Neuron (in vitro differentiated cells): ENCODE data around the gene IAPP.

Experiments
- H2AFZ ChIP-seq: one replicate; pipeline ENCODE4 v1.6.1; 2013; ENCODE audit warnings: low read depth, mild to moderate bottlenecking, inconsistent platforms, low read length, moderate library complexity
- H3K27me3 ChIP-seq: one replicate; pipeline ENCODE4 v1.6.1; 2013; ENCODE audit warnings: low read length; ENCODE audit not compliant: insufficient read depth
- H3K36me3 ChIP-seq: one replicate; pipeline ENCODE4 v1.6.1; 2013; ENCODE audit warnings: low read length; ENCODE audit not compliant: insufficient read depth
- H3K4me1 ChIP-seq: one replicate; pipeline ENCODE4 v1.6.1; 2013; ENCODE audit warnings: low read length; ENCODE audit not compliant: insufficient read depth
- H3K4me3 ChIP-seq: 2 replicates; pipeline ENCODE4 v1.5.1; 2013; ENCODE audit warnings: mild to moderate bottlenecking, low read length, moderate library complexity
- H3K9me3 ChIP-seq: one replicate; pipeline ENCODE4 v1.6.1; 2013; ENCODE audit warnings: low read length

The IAPP gene

GRCh38 chr12:21372602-21373001 is at the start of gene IAPP:
IAPP (plus strand) TSS chr12:21372902; CDS start chr12:21373352, 450 bp downstream.
- no peaks in the 10 kb centered on the region for H3K9me3 ChIP-seq
- no peak within 1 kb of the TSS for H3K4me3 ChIP-seq
- no peaks in the 10 kb centered on the region for H3K4me1 ChIP-seq
- no peak within 1 kb of the TSS for H2AFZ ChIP-seq
- H3K27me3 ChIP-seq, result no peaks in the 10 kb centered on the region
- no peaks in the 10 kb centered on the region for H3K36me3 ChIP-seq

DNA sequence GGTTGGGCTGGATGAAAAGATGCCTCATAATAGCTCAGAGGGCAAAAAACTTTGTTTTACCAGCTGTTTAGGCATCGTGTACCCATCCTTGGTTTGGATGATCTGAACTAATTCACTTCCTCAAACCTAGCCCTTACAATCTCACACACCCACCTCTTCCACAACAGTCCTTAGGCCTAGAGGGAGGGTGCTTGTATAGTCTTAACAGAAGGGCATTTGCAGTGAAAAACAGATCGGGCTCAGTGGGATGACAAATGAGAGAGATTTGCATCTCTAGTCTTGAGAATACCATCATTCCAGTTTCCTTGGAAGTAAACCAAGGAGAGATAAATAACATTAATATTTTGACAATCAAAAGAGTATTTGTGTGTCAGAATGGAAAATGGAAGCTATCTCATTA is 49.0 kb upstream of the IAPP start:
- no peak overlapping the region for H2AFZ ChIP-seq
- H3K27me3 ChIP-seq, result no peaks in the 10 kb centered on the region
- peaks cover 3% of the 10 kb centered on the region for H3K9me3 ChIP-seq
- H3K4me3 ChIP-seq, result no peak overlapping the region
- no peaks in the 10 kb centered on the region for H3K4me1 ChIP-seq
- H3K36me3 ChIP-seq, result no peaks in the 10 kb centered on the region

GRCh38 chr12:21324551-21324950 is 48.2 kb upstream of the IAPP start:
- H3K9me3 ChIP-seq, result peaks cover 3% of the 10 kb centered on the region
- H3K4me1 ChIP-seq, result no peaks in the 10 kb centered on the region
- H2AFZ ChIP-seq, result no peak overlapping the region
- H3K27me3 ChIP-seq, result no peaks in the 10 kb centered on the region
- no peak overlapping the region for H3K4me3 ChIP-seq
- no peaks in the 10 kb centered on the region for H3K36me3 ChIP-seq

GRCh38 chr12:21328578-21328977 is 44.1 kb upstream of the IAPP start:
- no peaks in the 10 kb centered on the region for H3K36me3 ChIP-seq
- H3K4me1 ChIP-seq, result no peaks in the 10 kb centered on the region
- peaks cover 3% of the 10 kb centered on the region for H3K9me3 ChIP-seq
- H2AFZ ChIP-seq, result no peak overlapping the region
- no peaks in the 10 kb centered on the region for H3K27me3 ChIP-seq
- H3K4me3 ChIP-seq, result no peak overlapping the region

DNA sequence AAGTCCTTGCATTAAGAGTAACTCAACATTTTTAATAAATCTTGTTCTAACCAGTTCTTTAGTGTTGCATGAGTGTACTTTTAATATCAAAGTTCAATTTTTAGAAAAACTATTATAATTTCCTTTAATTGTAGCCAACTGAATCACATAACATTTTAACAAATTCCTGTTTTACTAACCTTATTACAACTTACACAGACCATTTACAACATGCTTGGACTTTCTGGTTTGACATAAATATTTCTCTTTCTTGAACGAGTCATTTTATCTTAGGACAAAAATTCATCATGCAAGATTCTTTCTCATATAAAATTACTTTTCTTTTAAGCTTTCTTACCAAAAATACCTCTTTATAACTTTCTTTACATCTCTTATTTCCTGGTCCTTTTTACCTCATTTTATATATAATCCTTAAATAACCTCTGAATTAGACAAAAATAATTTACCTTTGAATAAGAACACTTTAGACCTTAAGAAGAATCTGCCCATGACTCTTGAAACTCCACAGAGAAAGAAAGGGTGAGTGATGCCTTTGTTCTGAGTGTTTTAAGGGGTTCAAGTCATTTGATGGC is 41.9 kb upstream of the IAPP start:
- Histone ChIP-seq H3K27me3 (no peaks in the 10 kb centered on the region), H3K4me1 (no peaks in the 10 kb centered on the region), H3K4me3 (no peak overlapping the region), H3K9me3 (peaks cover 3% of the 10 kb centered on the region), H2AFZ (no peak overlapping the region), H3K36me3 (no peaks in the 10 kb centered on the region)

- H3K9me3 ChIP-seq, result no peaks in the 10 kb centered on the region
- no peak within 1 kb of the TSS for H3K4me3 ChIP-seq
- no peak within 1 kb of the TSS for H2AFZ ChIP-seq
Measured at GRCh38 chr12:21334771-21335325, 37.9 kb upstream of the IAPP start, which contains the start of gene SLCO1A2. SLCO1A2 (minus strand) TSS chr12:21334917; CDS start chr12:21334647, 270 bp downstream.

DNA sequence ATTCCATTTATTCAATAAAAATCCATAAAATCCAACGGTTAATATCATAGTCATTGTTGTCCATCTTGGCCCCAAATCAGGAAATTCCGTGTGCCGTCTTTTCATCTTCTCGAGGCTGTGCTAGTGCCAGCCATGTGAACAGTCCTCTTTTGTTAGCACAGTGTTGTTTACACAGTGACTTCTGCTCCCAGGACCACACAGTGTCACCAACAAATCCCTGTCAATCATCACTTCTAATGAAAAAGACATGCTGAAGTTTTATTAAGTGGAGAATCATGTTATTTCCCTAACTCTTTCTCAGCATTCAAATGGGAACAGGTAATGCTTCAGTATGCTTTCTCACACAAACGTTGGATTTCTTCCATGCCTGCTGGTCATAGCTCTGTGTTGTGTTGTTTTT is 36.0 kb upstream of the IAPP start:
- Histone ChIP-seq H3K4me3 (no peak overlapping the region), H3K36me3 (no peaks in the 10 kb centered on the region), H3K4me1 (peaks cover 2% of the 10 kb centered on the region), H3K27me3 (no peaks in the 10 kb centered on the region), H3K9me3 (no peaks in the 10 kb centered on the region), H2AFZ (no peak overlapping the region)

More at GRCh38 chr12:21334771-21335325, 37.9 kb upstream of the IAPP start, which contains the start of gene SLCO1A2:
- no peaks in the 10 kb centered on the region for H3K36me3 ChIP-seq
- peaks cover 2% of the 10 kb centered on the region for H3K4me1 ChIP-seq
- H3K27me3 ChIP-seq, result no peaks in the 10 kb centered on the region

DNA sequence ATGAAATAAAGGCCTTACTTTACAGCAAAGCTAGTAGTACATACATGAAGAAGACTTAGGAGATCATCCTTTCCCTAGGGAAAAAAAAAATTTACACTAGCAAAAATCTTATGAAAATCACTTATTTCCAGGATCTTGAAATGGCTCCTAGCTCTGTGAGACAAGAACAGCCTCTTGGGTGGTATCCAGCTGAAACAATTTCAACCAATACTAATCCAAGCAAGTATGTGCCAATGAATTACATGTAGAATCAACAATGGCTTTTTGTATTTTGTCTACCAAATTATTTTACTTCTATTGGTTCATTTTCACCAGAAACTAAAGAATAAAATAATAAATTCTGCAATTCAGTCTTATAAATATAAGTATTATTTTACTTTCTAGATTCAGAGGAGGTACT is 35.2 kb upstream of the IAPP start:
- no peaks in the 10 kb centered on the region for H3K27me3 ChIP-seq
- no peak overlapping the region for H2AFZ ChIP-seq
- no peaks in the 10 kb centered on the region for H3K36me3 ChIP-seq
- no peaks in the 10 kb centered on the region for H3K9me3 ChIP-seq
- H3K4me3 ChIP-seq, result no peak overlapping the region
- peaks cover 2% of the 10 kb centered on the region for H3K4me1 ChIP-seq

- H3K27me3 ChIP-seq, result no peaks in the 10 kb centered on the region
- H3K4me1 ChIP-seq, result peaks cover 2% of the 10 kb centered on the region
- H3K36me3 ChIP-seq, result no peaks in the 10 kb centered on the region
- no peak overlapping the region for H2AFZ ChIP-seq
- no peaks in the 10 kb centered on the region for H3K9me3 ChIP-seq
- no peak overlapping the region for H3K4me3 ChIP-seq
Measured at GRCh38 chr12:21337959-21338744, 34.5 kb upstream of the IAPP start.

DNA sequence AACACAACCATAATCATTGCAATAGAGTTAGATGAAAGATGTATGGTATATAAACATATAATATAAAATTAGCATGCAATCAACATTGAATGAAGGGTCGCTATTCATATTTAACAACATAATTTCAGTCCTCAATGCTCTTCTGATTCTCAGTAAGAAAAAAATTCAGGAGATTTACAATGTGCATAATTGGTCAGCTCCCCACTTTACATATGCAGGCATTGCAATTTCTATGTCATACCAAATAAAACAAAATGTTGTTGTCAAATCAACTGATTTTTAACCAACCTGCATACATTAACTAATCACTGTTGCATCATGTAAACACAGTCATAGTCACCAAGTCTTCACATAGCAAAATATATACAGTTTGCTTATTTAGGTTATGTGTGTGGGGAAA is 32.8 kb upstream of the IAPP start:
- Histone ChIP-seq H3K36me3 (no peaks in the 10 kb centered on the region), H3K27me3 (no peaks in the 10 kb centered on the region), H3K4me3 (no peak overlapping the region), H2AFZ (no peak overlapping the region), H3K4me1 (peaks cover 2% of the 10 kb centered on the region), H3K9me3 (no peaks in the 10 kb centered on the region)

- Histone ChIP-seq H3K36me3 (no peaks in the 10 kb centered on the region), H3K27me3 (no peaks in the 10 kb centered on the region), H3K4me3 (no peak overlapping the region), H3K9me3 (no peaks in the 10 kb centered on the region), H2AFZ (no peak overlapping the region), H3K4me1 (peaks cover 2% of the 10 kb centered on the region)
Measured at GRCh38 chr12:21340403-21340802, 32.3 kb upstream of the IAPP start.

DNA sequence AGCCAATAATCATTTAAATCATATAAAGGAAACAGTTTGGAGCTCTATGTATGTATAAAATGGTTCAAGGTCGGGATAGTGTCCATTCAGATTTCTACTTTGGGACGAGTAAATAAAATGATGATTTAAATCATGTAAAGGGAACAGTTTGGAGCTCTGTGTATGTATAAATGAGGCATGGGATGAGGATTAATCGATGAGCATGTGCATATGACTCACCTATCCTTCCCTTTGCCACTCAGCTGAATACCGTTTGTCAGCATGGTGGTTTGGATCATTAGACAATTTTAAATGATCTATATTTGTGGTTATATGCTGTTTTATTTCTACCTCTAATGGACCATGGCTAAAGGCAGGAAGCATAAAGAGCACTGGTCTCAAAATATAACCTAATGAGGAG is 30.9 kb upstream of the IAPP start:
- Histone ChIP-seq H3K27me3 (no peaks in the 10 kb centered on the region), H3K4me3 (no peak overlapping the region), H3K9me3 (no peaks in the 10 kb centered on the region), H3K36me3 (no peaks in the 10 kb centered on the region), H3K4me1 (peaks cover under 1% of the 10 kb centered on the region), H2AFZ (no peak overlapping the region)

- Histone ChIP-seq H2AFZ (no peak overlapping the region), H3K4me1 (no peaks in the 10 kb centered on the region), H3K27me3 (no peaks in the 10 kb centered on the region), H3K4me3 (no peak overlapping the region), H3K36me3 (no peaks in the 10 kb centered on the region), H3K9me3 (no peaks in the 10 kb centered on the region)
Measured at GRCh38 chr12:21343636-21344035, 29.1 kb upstream of the IAPP start.
